HG03066 (cell line): ENCODE measurements around the gene STEAP4.

ENCODE experiments used
- ATAC-seq: cut with Tn5 transposase; IDR thresholded peaks from one replicate; pipeline ENCODE4 v1.9.1; 2021; ENCODE audit warnings: low read depth; ENCODE audit not compliant: unreplicated experiment

Gene STEAP4

GRCh38 chr7:88314061-88314491 is 7.4 kb upstream of the STEAP4 start:
- ATAC-seq: no peak

- ATAC-seq: no peak
Observed at GRCh38 chr7:88312061-88312663, 5.5 kb upstream of the STEAP4 start.

GRCh38 chr7:88311675-88312036 is 5.0 kb upstream of the STEAP4 start:
- ATAC-seq: no peak

- ATAC-seq: no peak
Observed at GRCh38 chr7:88310956-88311674, 4.4 kb upstream of the STEAP4 start.

GRCh38 chr7:88309819-88310218 is 3.1 kb upstream of the STEAP4 start:
- no peak for ATAC-seq

- ATAC-seq: no peak
Observed at GRCh38 chr7:88307823-88308222, 1.1 kb upstream of the STEAP4 start.

GRCh38 chr7:88307412-88307811 is 718 bp upstream of the STEAP4 start:
- no peak for ATAC-seq

- ATAC-seq: no peak
Observed at GRCh38 chr7:88305044-88305443, 1.6 kb downstream of the STEAP4 start.

GRCh38 chr7:88302486-88302885 is 4.2 kb downstream of the STEAP4 start:
- no peak for ATAC-seq

GRCh38 chr7:88301924-88302323 is 4.8 kb downstream of the STEAP4 start:
- no peak for ATAC-seq

GRCh38 chr7:88300401-88300945 is 6.2 kb downstream of the STEAP4 start:
- ATAC-seq: no peak

- no peak for ATAC-seq
Observed at GRCh38 chr7:88299126-88299525, 7.6 kb downstream of the STEAP4 start.

GRCh38 chr7:88293866-88294265 is 12.8 kb downstream of the STEAP4 start:
- ATAC-seq: no peak

GRCh38 chr7:88291398-88292173 is 15.1 kb downstream of the STEAP4 start:
- no peak for ATAC-seq

GRCh38 chr7:88290491-88290890 is 16.2 kb downstream of the STEAP4 start:
- ATAC-seq: no peak

- ATAC-seq: no peak
Observed at GRCh38 chr7:88289564-88290025, 17.1 kb downstream of the STEAP4 start.

- ATAC-seq: no peak
Observed at GRCh38 chr7:88281749-88282148, 24.9 kb downstream of the STEAP4 start.

- ATAC-seq: no peak
Observed at GRCh38 chr7:88280801-88281200, 25.9 kb downstream of the STEAP4 start.

- ATAC-seq: no peak
Observed at GRCh38 chr7:88279323-88279722, 27.4 kb downstream of the STEAP4 start.

- ATAC-seq: no peak
Observed at GRCh38 chr7:88278881-88279280, 27.8 kb downstream of the STEAP4 start.

- no peak for ATAC-seq
Observed at GRCh38 chr7:88276605-88277153, 30.0 kb downstream of the STEAP4 start.
